ENCODE data around the gene GDF7. TPM values are rescaled to one million over a fixed set of nuclear protein-coding genes. Genes with fewer than 3 reads are reported as not detected.

GDF7 gene
- total and polyA plus RNA-seq, 2 of the 8 experiments (the other 6 are each of a cell fraction or from before 2014, with no cell fraction given) = 0.04 to 0.06 TPM

DNA sequence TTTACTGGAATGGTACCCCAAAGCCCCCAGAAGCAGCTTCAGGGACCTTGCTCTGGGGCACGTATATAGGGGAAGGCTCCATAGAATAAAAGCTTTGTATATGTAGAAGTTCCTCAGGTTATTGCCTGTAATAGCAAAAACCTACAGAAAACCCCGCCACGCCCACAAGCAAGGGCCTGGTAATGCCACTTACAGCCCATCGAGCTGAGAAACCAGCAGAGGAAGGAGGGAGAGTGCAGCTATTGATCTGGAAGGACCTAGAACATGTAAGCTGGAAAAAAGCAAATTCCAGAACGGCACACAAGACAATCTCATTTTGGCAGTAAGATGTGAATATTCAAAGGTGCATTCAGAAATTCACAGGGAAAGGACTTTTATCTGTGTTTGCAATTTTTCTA is 31.8 kb upstream of the GDF7 start:
- H3K56ac ChIP-seq (replicated peaks; ENCODE audit: insufficient read length, low read depth, low read length) = no peak overlapping the region
- WGBS, 2 experiments (ENCODE audit: extremely low coverage in 1 of 2, insufficient coverage in 1 of 2, insufficient read length in 1 of 2, insufficient replicate concordance in 2 of 2, low coverage in 1 of 2, low lambda C conversion rate in 2 of 2, missing lambda C conversion rate in 1 of 2) = 73% methylated on average over 5 of the region's 5 CpGs; no CpG with 5 or more reads in 1 of the 2 experiments
- TF ChIP-seq EP300 (IDR thresholded peaks at IDR 0.05; ENCODE audit: borderline replicate concordance in 1 of 2, low read depth in 2 of 2, low read length in 2 of 2) = no peak
- no peak for TF ChIP-seq ASH2L (IDR thresholded peaks at IDR 0.05; ENCODE audit: low read length)
- TF ChIP-seq FOSL1 (IDR thresholded peaks at IDR 0.05; ENCODE audit: insufficient read depth, low read depth, low read length) = no peak
- TF ChIP-seq SP2 (IDR thresholded peaks at IDR 0.05; ENCODE audit: low read length) = no peak
- no peak for TF ChIP-seq EGR1 (IDR thresholded peaks at IDR 0.05; ENCODE audit: borderline replicate concordance, low read depth, low read length)
- no peak for TF ChIP-seq CREB1 (IDR thresholded peaks at IDR 0.05)
- no peak for TF ChIP-seq BACH1 (IDR thresholded peaks at IDR 0.05; ENCODE audit: low read length)
- CTCF ChIA-PET (ENCODE audit: partially characterized antibody) = interaction anchor here (0.8 to 17.7 kb wide), 32 partner anchors 8 to 264 kb away, joined by 3 to 367 read pairs (median 8); partner anchors contain the start of genes HS1BP3 and RHOB
- H4K91ac ChIP-seq (replicated peaks; ENCODE audit: insufficient read length, low read length) = no peak overlapping the region
- no peak for DNase-seq (ENCODE audit: low read depth in 1 of 2, low spot score in 2 of 2)
- FAIRE-seq = no peak
- H3K27me3 ChIP-seq (replicated peaks in 1 of 4; ENCODE audit: control insufficient read depth in 3 of 4, extremely low read depth in 1 of 4, insufficient read depth in 3 of 4, low read length in 3 of 4) = no peaks in the 10 kb centered on the region
- H3K23ac ChIP-seq (ENCODE audit: insufficient read length) = no peak overlapping the region
- H3K4me2 ChIP-seq (ENCODE audit: insufficient read depth in 1 of 2, low read depth in 2 of 2, low read length in 2 of 2) = no peak overlapping the region
- H3K23me2 ChIP-seq (ENCODE audit: low read depth, low read length) = no peaks in the 10 kb centered on the region
- H4K5ac ChIP-seq (ENCODE audit: insufficient read length, low read depth, low read length) = no peak overlapping the region
- no peak overlapping the region for H4K8ac ChIP-seq (ENCODE audit: extremely low read depth, insufficient read depth, low read length)
- H2BK5ac ChIP-seq (ENCODE audit: low read depth, low read length) = no peak overlapping the region
- no peak overlapping the region for H2AFZ ChIP-seq (ENCODE audit: low read length)
- no peak overlapping the region for H2BK12ac ChIP-seq (ENCODE audit: low read depth, low read length)
- POLR2A ChIA-PET (ENCODE audit: partially characterized antibody) = interaction anchor here (1.3 to 4.8 kb wide), 3 partner anchors 188 to 193 kb away, joined by 3 to 57 read pairs (median 5); partner anchors contain the start of gene RHOB
- no peak overlapping the region for H2BK20ac ChIP-seq (ENCODE audit: low read length)
- no peak overlapping the region for H2AK5ac ChIP-seq (ENCODE audit: low read depth, low read length)
- peaks cover 0 to 8% (median 3%) of the 10 kb centered on the region in 4 experiments; a peak in 4 of 7 replicates for H3K4me1 ChIP-seq (replicated peaks in 1 of 4; ENCODE audit: control insufficient read depth in 3 of 4, insufficient read depth in 4 of 4, low read length in 3 of 4)
- H3K14ac ChIP-seq (ENCODE audit: insufficient read length) = no peak overlapping the region
- no peaks in the 10 kb centered on the region for H3K79me2 ChIP-seq (ENCODE audit: control insufficient read depth in 1 of 2, insufficient read depth in 2 of 2, low read length in 2 of 2)
- no peaks in the 10 kb centered on the region for H4K20me1 ChIP-seq (replicated peaks in 1 of 2; ENCODE audit: control insufficient read depth in 1 of 2, insufficient read depth in 2 of 2, low read length in 2 of 2)
- H3K27ac ChIP-seq (ENCODE audit: low read depth, low read length) = no peak overlapping the region
- no peak overlapping the region for H3K4ac ChIP-seq (replicated peaks; ENCODE audit: insufficient read length, low read depth, low read length)
- no peak overlapping the region for H3K9ac ChIP-seq (replicated peaks in 1 of 4; ENCODE audit: extremely low read depth in 1 of 4, low read depth in 3 of 4, low read length in 3 of 4)
- H2BK120ac ChIP-seq (replicated peaks; ENCODE audit: low read depth, low read length) = no peak overlapping the region
- no peak overlapping the region for H3K4me3 ChIP-seq (ENCODE audit: extremely low read depth in 1 of 4, insufficient read depth in 2 of 4, low read depth in 3 of 4, low read length in 4 of 4)
- no peaks in the 10 kb centered on the region for H3K9me3 ChIP-seq (ENCODE audit: insufficient read depth in 2 of 2, low read depth in 1 of 2, low read length in 1 of 2)
- H2BK15ac ChIP-seq (ENCODE audit: low read length) = no peak overlapping the region
- H3K36me3 ChIP-seq (ENCODE audit: control insufficient read depth in 2 of 4, insufficient read depth in 4 of 4, low read length in 3 of 4) = no peaks in the 10 kb centered on the region
- H3K79me1 ChIP-seq (ENCODE audit: low read depth, low read length) = no peaks in the 10 kb centered on the region; the same call in 1 of the 2 replicates
- H3K18ac ChIP-seq (ENCODE audit: extremely low read depth, low read length) = no peak overlapping the region

Measured in H1 (cell line).